ENCODE results near the gene SYTL3. TPM values are rescaled to one million over a fixed set of nuclear protein-coding genes. Genes with fewer than 3 reads are reported as not detected.
"Not testable (repeated sequence)": the region's sequence is repeated elsewhere in the genome, so short reads cannot be mapped to it uniquely, and the experiment has no call there.

The SYTL3 gene
- total RNA-seq, 1 experiment from 2014 or later = 1.5 TPM

DNA sequence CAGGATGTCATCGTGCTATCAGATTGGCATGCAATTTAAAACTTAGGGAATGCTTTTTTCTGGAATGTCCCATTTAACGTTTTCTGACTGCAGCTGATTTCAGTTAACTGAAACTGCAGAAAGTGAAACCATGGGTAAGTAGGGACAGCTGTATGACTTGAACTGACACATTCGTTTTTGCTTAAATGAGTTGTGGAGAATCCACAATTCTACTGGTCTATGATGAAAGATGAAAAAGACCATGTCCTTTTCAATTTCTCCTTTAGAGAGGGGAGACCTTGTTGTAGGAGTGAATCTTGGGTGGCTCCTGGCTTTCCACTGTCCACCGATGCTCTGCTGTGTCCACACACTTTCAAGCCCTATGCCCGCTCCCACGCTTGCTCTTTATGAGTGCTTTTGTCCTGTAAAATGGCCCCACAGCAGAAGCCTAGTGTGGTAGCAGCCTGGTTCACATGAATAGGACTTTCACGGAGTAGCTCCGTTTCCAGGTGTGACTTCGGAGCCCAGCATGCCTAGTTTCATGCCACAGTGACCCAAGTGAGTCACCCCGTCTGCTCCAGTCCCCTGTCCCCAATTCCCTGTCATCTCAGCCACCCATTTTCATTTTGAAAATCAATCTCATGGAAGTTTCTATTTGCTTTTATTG, 27.2 kb upstream of the SYTL3 start:
- DNase-seq (ENCODE audit: low read depth) = no peak

DNA sequence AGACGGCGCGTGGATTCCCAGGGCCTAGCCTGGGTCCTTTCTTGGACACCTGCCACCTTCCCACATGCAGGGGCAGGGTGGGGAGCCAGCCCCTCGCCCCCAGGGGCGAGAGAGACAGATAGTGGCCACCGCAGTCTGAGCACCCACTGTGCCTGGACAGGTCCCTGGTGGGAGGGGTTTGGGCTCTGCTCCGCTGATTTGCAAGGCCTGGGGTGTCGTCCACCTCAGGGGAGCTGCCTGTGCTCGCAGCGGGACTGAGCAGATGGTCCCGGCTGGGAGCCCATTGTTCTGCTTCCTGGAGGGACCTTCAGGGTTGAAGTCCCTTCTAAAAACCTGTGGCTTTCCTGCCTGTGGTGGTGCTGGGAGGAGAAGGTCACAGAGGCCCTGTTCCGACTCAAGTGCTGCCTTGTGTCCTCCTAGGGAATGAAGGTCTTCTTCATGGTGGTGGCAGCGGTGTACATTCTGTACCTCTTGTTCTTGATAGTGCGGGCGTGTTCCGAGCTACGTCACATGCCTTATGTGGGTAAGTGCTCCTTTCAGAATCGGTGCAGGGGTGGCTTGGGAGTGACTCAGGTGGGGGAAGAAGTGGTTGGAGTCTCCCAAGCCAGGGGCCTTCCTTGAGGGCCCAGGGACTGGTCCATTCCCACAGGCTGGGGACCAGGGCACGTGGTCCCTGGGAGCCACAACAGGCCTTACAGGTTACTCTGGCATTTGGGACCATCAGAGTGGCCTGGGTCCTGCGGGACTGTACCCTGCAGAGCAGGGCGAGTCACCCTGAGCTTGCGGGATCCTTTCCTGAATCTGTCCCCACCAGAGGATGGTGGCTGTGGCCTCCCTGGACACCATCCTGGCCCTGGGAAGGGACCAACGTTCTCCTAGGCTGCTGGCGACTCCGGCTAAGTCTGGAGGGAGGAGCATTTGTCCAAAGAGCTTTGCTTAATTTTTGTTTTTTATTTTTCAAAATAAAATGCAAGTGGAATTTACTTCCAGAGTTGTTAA, 24.9 kb upstream of the SYTL3 start:
- no peak for DNase-seq (ENCODE audit: low read depth)

DNA sequence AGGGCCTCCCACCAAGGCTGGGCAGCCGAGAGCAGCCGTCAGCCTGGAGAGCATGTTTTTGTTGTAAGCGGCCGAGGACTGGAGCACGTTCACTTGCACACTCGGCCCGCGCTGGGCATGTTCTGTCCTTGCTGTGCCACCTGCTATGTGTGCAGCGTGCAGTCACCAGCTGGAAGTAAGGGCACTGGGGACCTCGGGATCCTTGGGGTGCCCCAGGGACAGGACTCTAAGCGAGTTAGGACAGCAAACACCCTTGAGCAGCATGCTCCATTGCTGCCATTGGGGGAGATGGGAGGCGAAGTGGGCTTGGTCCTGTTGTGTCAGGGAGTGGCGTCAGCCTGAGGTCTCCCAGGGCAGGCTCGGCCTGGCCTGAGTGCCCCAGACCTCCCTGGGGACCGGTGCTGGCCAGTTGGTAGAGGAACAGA, 24.0 kb upstream of the SYTL3 start:
- DNase-seq (ENCODE audit: low read depth) = no peak

DNA sequence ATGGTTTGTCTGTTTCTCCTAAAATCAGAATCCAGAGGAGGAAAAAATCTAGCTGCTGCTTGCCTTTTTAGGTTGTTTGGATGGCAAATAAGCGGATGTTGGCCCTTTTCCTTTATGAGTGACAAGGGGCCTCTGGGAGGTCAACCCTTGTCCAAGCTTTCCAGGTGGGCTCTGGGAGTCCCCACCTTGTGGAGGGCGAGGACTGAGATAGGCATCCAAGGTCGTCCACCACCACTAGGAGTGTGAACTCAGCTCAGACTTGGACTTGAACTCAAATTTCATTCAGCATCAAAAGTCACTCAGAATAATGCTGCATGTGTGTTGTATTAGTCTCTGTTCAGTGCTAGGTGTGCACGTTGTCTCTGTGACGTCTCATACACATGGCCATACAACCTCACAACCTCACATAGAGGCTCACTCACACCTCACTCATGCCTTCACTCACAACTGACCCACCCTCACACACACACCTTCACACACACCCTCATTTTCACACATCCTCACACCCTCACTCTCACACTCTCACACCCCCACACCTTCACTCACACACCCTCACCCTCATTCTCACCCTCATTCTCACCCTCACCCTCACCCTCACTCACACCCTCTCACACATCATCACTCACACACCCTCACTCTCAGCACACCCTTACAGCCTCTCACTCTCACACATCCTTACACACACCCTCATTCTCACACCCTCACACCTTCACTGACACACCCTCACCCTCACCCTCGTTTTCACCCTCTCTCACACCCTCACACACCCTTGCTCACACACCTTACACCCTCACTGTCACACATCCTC, 23.3 kb upstream of the SYTL3 start:
- DNase-seq (ENCODE audit: low read depth) = no peak

DNA sequence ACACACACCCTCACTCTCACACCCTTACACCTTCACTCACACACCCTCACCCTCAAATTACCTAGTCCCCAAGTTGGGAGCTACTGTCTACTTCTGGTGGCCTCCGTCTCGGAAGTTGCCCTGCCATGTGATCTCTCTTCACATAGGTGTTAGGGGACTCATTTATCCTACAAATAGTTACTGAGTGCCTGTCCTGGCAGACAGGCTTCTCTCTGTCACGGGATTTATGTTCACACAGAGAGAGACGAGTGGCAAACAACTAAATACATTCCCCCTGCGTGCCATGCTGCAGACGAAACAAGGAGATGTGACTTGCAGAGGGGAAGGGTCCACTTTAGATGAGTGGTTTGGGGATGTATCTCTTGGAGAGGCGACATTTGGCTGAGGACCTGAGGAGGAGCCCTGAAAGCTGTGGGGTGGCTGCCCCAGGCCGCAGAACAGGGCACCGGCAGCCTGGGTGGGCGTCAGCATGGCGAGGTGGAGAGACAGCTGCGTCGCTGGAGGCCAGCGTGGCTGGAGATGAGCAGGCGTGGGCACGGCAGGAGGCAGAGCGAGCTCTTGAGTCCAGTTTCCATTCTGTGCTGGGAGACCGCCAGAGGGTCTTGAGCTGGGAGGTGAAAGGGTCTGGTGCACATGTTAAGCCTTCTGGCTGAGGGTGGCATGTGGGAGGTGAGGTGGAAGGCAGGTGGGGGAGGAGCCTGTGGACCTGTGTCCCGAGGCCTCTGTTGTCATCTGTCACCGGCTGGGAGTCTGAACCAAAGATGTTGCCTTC, 22.5 kb upstream of the SYTL3 start:
- no peak for DNase-seq (ENCODE audit: low read depth)

DNA sequence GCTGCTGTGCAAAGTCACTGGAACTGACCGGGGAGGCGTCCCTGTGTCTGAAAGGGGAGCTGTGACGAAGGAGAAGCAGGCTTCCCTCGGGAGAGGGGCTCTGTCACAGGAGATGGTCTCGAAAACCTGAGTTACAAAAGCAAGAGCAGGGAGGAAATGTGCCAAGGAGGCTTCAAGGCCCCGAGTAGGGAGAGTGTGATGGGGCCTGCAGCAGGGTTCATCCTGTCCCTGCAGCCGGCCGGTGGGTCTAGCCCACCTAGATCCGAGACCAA, 22.0 kb upstream of the SYTL3 start:
- DNase-seq (ENCODE audit: low read depth) = no peak

DNA sequence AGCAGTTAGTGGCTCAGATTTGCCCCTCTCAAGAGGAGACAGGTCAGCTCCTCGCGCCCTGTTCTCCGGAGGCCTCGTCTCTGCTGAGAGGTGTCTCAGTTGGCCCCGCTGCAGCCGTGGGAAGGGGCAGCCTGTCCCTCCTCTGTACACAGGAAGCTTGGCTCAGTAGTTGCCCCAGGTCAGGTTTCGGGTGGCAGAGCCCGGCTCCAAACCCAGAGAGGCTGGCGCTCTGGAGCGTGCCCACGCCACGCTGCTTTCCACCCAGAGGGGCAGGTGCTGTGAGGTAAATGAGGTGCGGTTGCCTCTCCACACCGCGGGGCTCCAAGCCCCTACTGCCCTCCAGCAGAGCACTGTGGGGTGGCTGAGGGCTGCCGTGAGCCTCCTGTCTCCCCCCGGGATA, 21.3 kb upstream of the SYTL3 start:
- DNase-seq (ENCODE audit: low read depth) = no peak

- no peak for DNase-seq (ENCODE audit: low read depth)
These were observed 20.3 kb upstream of the SYTL3 start for GRCh38 chr6:158629367-158630221.

- no peak for DNase-seq (ENCODE audit: low read depth)
These were observed 18.8 kb upstream of the SYTL3 start for GRCh38 chr6:158630938-158631616.

- DNase-seq (ENCODE audit: low read depth) = peak; percentile 65
These were observed 17.9 kb upstream of the SYTL3 start for GRCh38 chr6:158631678-158632537.

GRCh38 chr6:158632538-158633119, 17.2 kb upstream of the SYTL3 start:
- not testable (repeated sequence) for DNase-seq (ENCODE audit: low read depth)

- DNase-seq (ENCODE audit: low read depth) = no peak
These were observed 16.7 kb upstream of the SYTL3 start for GRCh38 chr6:158633127-158633526.

GRCh38 chr6:158634695-158635426, 15.0 kb upstream of the SYTL3 start:
- DNase-seq (ENCODE audit: low read depth) = no peak

- no peak for DNase-seq (ENCODE audit: low read depth)
These were observed 14.3 kb upstream of the SYTL3 start for GRCh38 chr6:158635427-158636073.

DNA sequence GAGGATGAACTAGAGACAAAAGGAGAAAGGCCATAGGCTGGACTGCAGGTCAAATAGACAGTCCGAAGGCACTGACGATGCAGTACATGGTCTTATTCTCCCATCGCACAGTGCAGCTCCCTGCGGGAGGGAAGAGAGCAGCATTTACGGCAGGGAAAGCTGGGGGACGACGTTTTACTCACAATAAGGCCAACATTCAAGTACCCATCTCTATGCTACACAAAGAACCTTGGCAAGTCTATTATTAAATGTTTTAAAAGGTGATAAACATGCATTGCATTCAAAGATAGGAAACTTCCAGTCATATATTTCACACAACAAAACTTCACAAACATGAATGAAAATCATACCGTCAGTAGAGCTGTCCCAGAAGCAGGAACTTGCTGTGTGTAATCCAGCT, 13.1 kb upstream of the SYTL3 start:
- DNase-seq (ENCODE audit: low read depth) = no peak

- DNase-seq (ENCODE audit: low read depth) = no peak
These were observed 11.5 kb upstream of the SYTL3 start for GRCh38 chr6:158638324-158638854.

GRCh38 chr6:158639056-158639455, 10.8 kb upstream of the SYTL3 start:
- no peak for DNase-seq (ENCODE audit: low read depth)
